Astrocyte of the cerebellum (primary cell): ENCODE results near the gene MYH11.

Experiments
- DNase-seq: peaks from one replicate; pipeline ENCODE4 v3.0.0-alpha.2; 2011; ENCODE audit warnings: low read depth
- H3K4me3 ChIP-seq: 2 replicates; pipeline ENCODE4 v1.5.1; 2011; ENCODE audit warnings: mild to moderate bottlenecking, low read depth, low read length, moderate library complexity
- in situ Hi-C: cut with HindIII; loops from 2 replicates; pipeline ENCODE4 v1.10.0; 2017; ENCODE audit warnings: low sequenced_read_pairs
- TF ChIP-seq, protein P1 (sequence below): IDR thresholded peaks from 2 replicates; pipeline ENCODE4 v1.5.1; 2012; ENCODE audit warnings: low read length, low read depth, moderate library complexity, mild to moderate bottlenecking; ENCODE audit errors: missing control alignments

Gene MYH11

DNA sequence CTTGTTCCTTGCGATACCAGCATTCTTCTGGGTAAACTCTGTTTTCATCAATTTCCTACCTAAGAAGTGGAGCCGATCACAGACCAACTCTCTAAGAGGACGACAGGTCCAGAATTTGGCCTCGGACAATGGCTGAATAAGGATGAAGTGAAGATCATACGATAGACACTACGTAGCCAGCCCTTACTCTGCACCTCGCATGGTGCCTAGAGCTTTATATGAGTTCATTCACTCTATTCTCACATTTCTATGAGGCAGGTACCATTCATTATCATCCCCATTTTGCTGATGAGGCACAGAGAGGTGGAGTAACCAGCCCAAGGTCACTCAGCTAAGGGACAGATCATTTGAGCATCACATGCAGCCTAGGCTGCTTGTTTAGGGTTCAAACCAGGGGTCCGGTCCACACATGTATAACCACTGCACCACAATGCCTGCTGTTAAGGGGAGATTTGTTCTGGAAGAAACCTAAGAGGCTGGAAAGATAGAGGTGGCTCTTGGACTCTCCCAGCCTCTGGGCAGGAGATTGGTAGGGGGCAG, 78.6 kb downstream of the MYH11 start:
- TF ChIP-seq, protein P1, sequence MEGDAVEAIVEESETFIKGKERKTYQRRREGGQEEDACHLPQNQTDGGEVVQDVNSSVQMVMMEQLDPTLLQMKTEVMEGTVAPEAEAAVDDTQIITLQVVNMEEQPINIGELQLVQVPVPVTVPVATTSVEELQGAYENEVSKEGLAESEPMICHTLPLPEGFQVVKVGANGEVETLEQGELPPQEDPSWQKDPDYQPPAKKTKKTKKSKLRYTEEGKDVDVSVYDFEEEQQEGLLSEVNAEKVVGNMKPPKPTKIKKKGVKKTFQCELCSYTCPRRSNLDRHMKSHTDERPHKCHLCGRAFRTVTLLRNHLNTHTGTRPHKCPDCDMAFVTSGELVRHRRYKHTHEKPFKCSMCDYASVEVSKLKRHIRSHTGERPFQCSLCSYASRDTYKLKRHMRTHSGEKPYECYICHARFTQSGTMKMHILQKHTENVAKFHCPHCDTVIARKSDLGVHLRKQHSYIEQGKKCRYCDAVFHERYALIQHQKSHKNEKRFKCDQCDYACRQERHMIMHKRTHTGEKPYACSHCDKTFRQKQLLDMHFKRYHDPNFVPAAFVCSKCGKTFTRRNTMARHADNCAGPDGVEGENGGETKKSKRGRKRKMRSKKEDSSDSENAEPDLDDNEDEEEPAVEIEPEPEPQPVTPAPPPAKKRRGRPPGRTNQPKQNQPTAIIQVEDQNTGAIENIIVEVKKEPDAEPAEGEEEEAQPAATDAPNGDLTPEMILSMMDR: no peak
- in situ Hi-C loops: no loop called here
- H3K4me3 ChIP-seq: no peak overlapping the region
- DNase-seq: no peak

DNA sequence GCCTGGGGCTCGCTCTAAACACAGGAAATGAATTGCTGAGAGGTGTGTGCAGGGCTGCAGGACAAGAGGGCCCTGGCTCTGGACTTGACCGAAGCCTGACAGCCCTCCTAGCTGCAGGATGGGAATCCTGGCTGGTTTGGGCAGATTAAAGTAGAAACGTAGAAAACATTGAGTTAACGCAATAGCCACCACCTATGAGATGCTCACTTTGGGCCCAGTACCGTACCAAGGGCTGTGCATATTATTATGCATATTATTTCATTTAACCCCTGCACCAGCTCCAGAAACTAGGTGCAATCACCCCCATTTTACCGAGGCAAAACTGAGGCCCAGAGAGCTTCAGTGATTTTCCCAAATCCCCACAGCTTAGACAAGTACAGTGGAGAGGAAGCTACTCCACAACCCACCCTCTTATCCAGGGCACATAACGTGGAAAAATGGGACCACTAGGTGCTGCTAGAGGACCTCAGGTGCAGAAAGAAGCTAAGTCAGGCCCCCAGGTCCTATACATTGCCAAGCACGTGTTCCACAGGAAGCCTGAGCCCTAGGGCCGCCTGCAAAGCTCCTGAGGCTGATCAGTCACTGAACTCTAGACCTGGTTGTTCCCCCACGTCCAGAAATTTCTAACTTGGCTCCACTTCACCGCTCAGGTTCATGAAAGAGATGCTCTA, 79.2 kb downstream of the MYH11 start:
- DNase-seq: peak; percentile 41
- in situ Hi-C loops: no loop called here
- no peak overlapping the region for H3K4me3 ChIP-seq
- TF ChIP-seq, protein P1: peak; percentile 70

DNA sequence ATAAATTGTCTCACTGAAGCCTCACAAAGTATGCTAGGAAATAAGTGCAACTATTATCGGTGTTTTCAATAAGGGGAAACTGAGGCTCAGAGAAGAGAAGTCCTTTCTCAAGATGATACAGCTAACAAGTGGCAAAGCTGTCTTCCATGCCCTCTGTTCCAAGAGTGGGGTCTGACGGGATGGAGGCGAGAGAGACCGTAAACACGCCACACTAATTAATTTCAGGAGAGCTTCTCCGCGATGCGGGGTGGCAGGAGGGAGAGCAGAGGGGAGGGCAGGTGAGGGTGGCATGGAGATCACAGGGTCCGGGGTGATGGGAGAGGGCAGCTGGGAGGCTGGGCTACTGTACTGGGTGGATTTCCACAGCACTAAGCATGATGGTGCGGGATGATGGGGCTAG, 80.3 kb downstream of the MYH11 start:
- TF ChIP-seq, protein P1: no peak
- no peak overlapping the region for H3K4me3 ChIP-seq
- DNase-seq: no peak
- in situ Hi-C loops: no loop called here

DNA sequence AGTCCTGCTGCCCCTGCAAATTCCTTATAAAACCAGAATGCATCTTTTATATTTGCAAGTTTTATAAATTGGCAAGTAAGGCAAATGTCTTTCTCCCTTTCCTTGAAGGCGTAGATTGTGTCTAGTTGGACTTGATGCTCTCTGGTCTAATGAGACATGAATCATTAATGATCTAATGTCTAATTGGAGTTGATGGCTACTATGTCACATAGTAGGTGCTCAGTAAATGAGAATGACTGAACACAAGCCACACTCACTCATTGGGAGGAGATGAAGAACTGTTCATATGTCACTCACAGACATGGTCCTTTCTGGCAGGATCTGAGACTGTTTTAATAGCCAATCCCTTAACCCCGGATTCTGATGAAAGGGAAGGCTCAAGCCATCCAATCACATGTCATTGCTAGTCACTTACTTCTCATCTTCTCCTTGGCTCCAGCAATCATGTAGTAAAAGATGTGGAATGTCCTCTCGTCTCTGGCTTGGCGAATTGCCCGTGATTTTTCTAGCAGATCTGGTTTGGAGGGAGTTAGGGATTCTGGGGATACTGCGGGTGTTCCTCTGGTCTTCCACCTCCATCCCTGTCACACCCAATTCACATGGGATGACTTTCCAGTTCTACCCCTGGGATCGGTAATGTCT, 81.0 kb downstream of the MYH11 start:
- H3K4me3 ChIP-seq: no peak overlapping the region
- DNase-seq: no peak
- TF ChIP-seq, protein P1: no peak
- in situ Hi-C loops: no loop called here

DNA sequence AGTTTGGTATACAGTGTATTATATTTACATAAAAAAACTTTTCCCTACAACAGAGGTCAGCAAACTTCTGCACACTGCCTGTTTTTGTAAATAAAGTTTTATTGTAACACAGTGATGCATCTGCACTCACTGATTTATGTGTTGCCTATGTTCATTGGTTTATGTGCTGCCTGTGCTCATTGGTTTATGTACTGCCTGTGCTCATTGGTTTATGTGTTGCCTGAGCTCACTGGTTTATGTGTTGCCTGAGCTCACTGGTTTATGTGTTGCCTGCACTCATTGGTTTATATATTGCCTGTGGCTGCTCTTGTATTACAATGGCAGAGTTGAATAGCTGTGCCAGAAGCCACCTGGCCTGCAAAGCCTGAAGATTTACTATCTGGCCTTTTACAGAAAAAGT, 81.6 kb downstream of the MYH11 start:
- TF ChIP-seq, protein P1: no peak
- in situ Hi-C loops: no loop called here
- DNase-seq: no peak
- H3K4me3 ChIP-seq: no peak overlapping the region

DNA sequence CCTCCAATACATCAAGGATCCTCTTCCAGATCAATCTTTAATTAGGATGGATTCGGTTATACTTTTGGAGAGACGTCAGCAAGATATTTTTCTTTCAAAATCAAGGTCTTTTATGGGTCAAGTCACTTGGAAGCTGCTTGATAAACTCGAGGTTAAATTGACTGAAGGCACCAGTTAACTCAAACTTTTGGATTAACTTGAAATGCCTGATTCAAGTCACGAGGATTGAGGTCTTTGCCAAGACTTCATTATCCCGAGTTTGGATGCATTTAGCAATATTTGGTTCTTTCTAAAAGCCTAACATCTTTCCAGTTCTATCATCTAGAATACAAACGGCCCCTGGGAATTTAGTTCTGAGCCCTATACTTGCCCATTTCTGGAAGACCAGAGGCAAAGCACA, 82.9 kb downstream of the MYH11 start:
- no peak overlapping the region for H3K4me3 ChIP-seq
- in situ Hi-C loops: no loop called here
- TF ChIP-seq, protein P1: no peak
- DNase-seq: no peak
